Trophoblast cell (in vitro differentiated cells and primary cell): ENCODE measurements around the gene MAP3K2.

Experiments used
- DNase-seq, 2 donors: peaks; one replicate each; pipeline ENCODE4 v3.0.0-alpha.2; 2016
- H2AFZ ChIP-seq: 2 replicates; pipeline ENCODE4 v1.6.1; 2013; ENCODE audit warnings: low read length, moderate library complexity, mild to moderate bottlenecking; ENCODE audit not compliant: insufficient read depth, poor library complexity
- H2AK5ac ChIP-seq: 2 replicates; pipeline ENCODE4 v1.6.1; 2013; ENCODE audit warnings: mild to moderate bottlenecking, low read length
- H2BK120ac ChIP-seq: 2 replicates; pipeline ENCODE4 v1.6.1; 2013; ENCODE audit warnings: low read length, mild to moderate bottlenecking, moderate library complexity; ENCODE audit not compliant: insufficient read depth, poor library complexity
- H2BK12ac ChIP-seq: 2 replicates; pipeline ENCODE4 v1.6.1; 2013; ENCODE audit warnings: mild to moderate bottlenecking, low read length, moderate library complexity
- H2BK5ac ChIP-seq: 2 replicates; pipeline ENCODE4 v1.6.1; 2013; ENCODE audit warnings: low read length, low read depth, moderate library complexity, mild to moderate bottlenecking; ENCODE audit not compliant: poor library complexity
- H3K14ac ChIP-seq: 2 replicates; pipeline ENCODE4 v1.6.1; 2013; ENCODE audit warnings: mild to moderate bottlenecking, low read length
- H3K18ac ChIP-seq: 2 replicates; pipeline ENCODE4 v1.6.1; 2013; ENCODE audit warnings: mild to moderate bottlenecking, low read length
- H3K23ac ChIP-seq: 2 replicates; pipeline ENCODE4 v1.6.1; 2013; ENCODE audit warnings: low read length
- H3K27ac ChIP-seq: 2 replicates; pipeline ENCODE4 v1.5.1; 2013; ENCODE audit warnings: low read depth, mild to moderate bottlenecking, inconsistent platforms, low read length, moderate library complexity
- H3K27me3 ChIP-seq: 2 replicates; pipeline ENCODE4 v1.6.1; 2013; ENCODE audit warnings: inconsistent platforms, mild to moderate bottlenecking, low read length, moderate library complexity; ENCODE audit not compliant: insufficient read depth
- H3K36me3 ChIP-seq, 2 experiments: 1 replicate in 1 of 2; 2 replicates in 1 of 2; pipeline ENCODE4 v1.6.1; 2013; ENCODE audit warnings: low read length in 2 of 2, mild to moderate bottlenecking in 2 of 2, moderate library complexity in 1 of 2; ENCODE audit not compliant: insufficient read depth in 2 of 2, control insufficient read depth in 1 of 2
- H3K4ac ChIP-seq: 2 replicates; pipeline ENCODE4 v1.6.1; 2013; ENCODE audit warnings: low read depth, mild to moderate bottlenecking, low read length, moderate library complexity
- H3K4me1 ChIP-seq, 2 experiments: 1 replicate in 1 of 2; 2 replicates in 1 of 2; pipeline ENCODE4 v1.6.1; 2013; ENCODE audit warnings: low read length in 2 of 2, mild to moderate bottlenecking in 2 of 2, moderate library complexity in 1 of 2; ENCODE audit not compliant: insufficient read depth in 2 of 2, control insufficient read depth in 1 of 2
- H3K4me2 ChIP-seq: 2 replicates; pipeline ENCODE4 v1.6.1; 2013; ENCODE audit warnings: inconsistent platforms, mild to moderate bottlenecking, low read length, moderate library complexity
- H3K4me3 ChIP-seq: 2 replicates; pipeline ENCODE4 v1.5.1; 2013; ENCODE audit warnings: mild to moderate bottlenecking, low read depth, low read length, inconsistent platforms
- H3K79me1 ChIP-seq: one replicate; pipeline ENCODE4 v1.6.1; 2013; ENCODE audit warnings: low read length
- H3K79me2 ChIP-seq: 2 replicates; pipeline ENCODE4 v1.6.1; 2013; ENCODE audit warnings: low read length, mild to moderate bottlenecking; ENCODE audit not compliant: control insufficient read depth, insufficient read depth, poor library complexity
- H3K9ac ChIP-seq: 2 replicates; pipeline ENCODE4 v1.6.1; 2013; ENCODE audit warnings: mild to moderate bottlenecking, low read length
- H3K9me3 ChIP-seq: 2 replicates; pipeline ENCODE4 v1.6.1; 2013; ENCODE audit warnings: low read depth, mild to moderate bottlenecking, control low read depth, inconsistent platforms, low read length; ENCODE audit not compliant: insufficient read depth
- H4K12ac ChIP-seq: 2 replicates; pipeline ENCODE4 v1.6.1; 2013; ENCODE audit warnings: low read depth, mild to moderate bottlenecking, low read length, moderate library complexity
- H4K8ac ChIP-seq: 2 replicates; pipeline ENCODE4 v1.6.1; 2013; ENCODE audit warnings: low read depth, mild to moderate bottlenecking, low read length, moderate library complexity
- H4K91ac ChIP-seq: one replicate; pipeline ENCODE4 v1.6.1; 2013; ENCODE audit warnings: low read depth, mild to moderate bottlenecking, low read length, moderate library complexity
- WGBS: extraction: QIAGEN DNeasy Blood & Tissue Kit; methylation state at CpG from one replicate; pipeline ENCODE4 v1.1.7; 2013; ENCODE audit warnings: missing lambda C conversion rate; ENCODE audit not compliant: insufficient read length, insufficient coverage; ENCODE audit errors: extremely low coverage; 5-methylcytosine and 5-hydroxymethylcytosine counted together

MAP3K2 gene

GRCh38 chr2:127310980-127311379 is 76.8 kb downstream of the MAP3K2 start:
- no peak overlapping the region for H2AK5ac ChIP-seq
- H2BK12ac ChIP-seq = no peak overlapping the region
- no peak overlapping the region for H3K4me2 ChIP-seq
- no peak overlapping the region for H3K23ac ChIP-seq
- no peak overlapping the region for H2AFZ ChIP-seq
- H4K12ac ChIP-seq = no peak overlapping the region
- WGBS = no CpG with 5 or more reads among the region's 3 CpGs
- no peak overlapping the region for H2BK120ac ChIP-seq
- H3K79me2 ChIP-seq = no peaks in the 10 kb centered on the region
- H3K36me3 ChIP-seq = peaks cover 10 to 30% of the 10 kb centered on the region in 2 experiments
- no peaks in the 10 kb centered on the region for H3K4me1 ChIP-seq
- no peak overlapping the region for H3K4me3 ChIP-seq
- H3K9me3 ChIP-seq = no peaks in the 10 kb centered on the region
- no peak overlapping the region for H4K91ac ChIP-seq
- H3K4ac ChIP-seq = no peak overlapping the region
- no peak overlapping the region for H3K14ac ChIP-seq
- no peaks in the 10 kb centered on the region for H3K79me1 ChIP-seq
- H2BK5ac ChIP-seq = no peak overlapping the region
- H3K9ac ChIP-seq = no peak overlapping the region
- no peak for DNase-seq
- H3K27ac ChIP-seq = no peak overlapping the region
- no peaks in the 10 kb centered on the region for H3K27me3 ChIP-seq
- no peak overlapping the region for H4K8ac ChIP-seq
- no peak overlapping the region for H3K18ac ChIP-seq

- no peak overlapping the region for H3K23ac ChIP-seq
- H2BK12ac ChIP-seq = no peak overlapping the region
- no peaks in the 10 kb centered on the region for H3K9me3 ChIP-seq
- DNase-seq = no peak
- H2BK120ac ChIP-seq = no peak overlapping the region
- no peak overlapping the region for H3K9ac ChIP-seq
- WGBS = no CpG with 5 or more reads among the region's 4 CpGs
- H3K79me2 ChIP-seq = no peaks in the 10 kb centered on the region
- H3K4ac ChIP-seq = no peak overlapping the region
- H2AFZ ChIP-seq = no peak overlapping the region
- no peak overlapping the region for H2BK5ac ChIP-seq
- H4K8ac ChIP-seq = no peak overlapping the region
- no peak overlapping the region for H3K14ac ChIP-seq
- no peaks in the 10 kb centered on the region for H3K4me1 ChIP-seq
- H4K12ac ChIP-seq = no peak overlapping the region
- no peak overlapping the region for H3K4me3 ChIP-seq
- no peak overlapping the region for H3K18ac ChIP-seq
- H3K79me1 ChIP-seq = no peaks in the 10 kb centered on the region
- H3K36me3 ChIP-seq = peaks cover 7 to 23% of the 10 kb centered on the region in 2 experiments
- H4K91ac ChIP-seq = no peak overlapping the region
- H3K4me2 ChIP-seq = no peak overlapping the region
- H3K27ac ChIP-seq = no peak overlapping the region
- no peaks in the 10 kb centered on the region for H3K27me3 ChIP-seq
- H2AK5ac ChIP-seq = no peak overlapping the region
Observed at GRCh38 chr2:127309468-127309867, 78.3 kb downstream of the MAP3K2 start.

DNA sequence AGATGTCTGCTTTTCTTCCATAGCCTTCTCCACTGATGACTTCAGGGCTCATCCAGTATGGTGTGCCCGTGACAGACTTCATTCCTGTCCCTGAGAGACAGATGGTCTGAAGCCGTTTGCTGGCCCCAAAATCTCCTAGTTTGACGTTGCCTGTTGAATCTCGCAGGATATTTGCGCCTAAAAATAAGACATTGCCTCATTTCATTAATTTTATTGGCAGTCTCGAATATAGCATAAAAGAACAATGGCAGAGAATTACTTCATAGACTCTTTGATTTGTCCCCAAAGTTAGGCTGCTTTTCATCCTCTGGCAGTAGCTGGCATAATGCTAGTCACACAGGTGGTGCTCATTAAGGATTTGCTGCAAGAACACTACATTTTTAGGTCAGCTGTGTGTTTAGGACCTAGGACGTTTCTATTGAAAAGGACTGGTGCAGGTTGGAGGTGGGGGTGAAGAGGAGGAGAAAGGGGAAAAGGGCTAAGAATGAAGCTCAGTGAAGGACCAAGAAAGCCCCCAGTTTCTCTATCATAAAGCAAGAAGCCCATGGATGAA is 79.1 kb downstream of the MAP3K2 start:
- Histone ChIP-seq H2AK5ac (no peak overlapping the region), H3K4me3 (no peak overlapping the region), H4K8ac (no peak overlapping the region), H2BK5ac (no peak overlapping the region), H3K9me3 (no peaks in the 10 kb centered on the region), H2BK12ac (no peak overlapping the region), H4K91ac (no peak overlapping the region), H3K23ac (no peak overlapping the region), H3K9ac (no peak overlapping the region), H3K27ac (no peak overlapping the region), H3K4ac (no peak overlapping the region), H3K79me2 (no peaks in the 10 kb centered on the region), H3K4me1 (no peaks in the 10 kb centered on the region), H3K27me3 (no peaks in the 10 kb centered on the region), H3K14ac (no peak overlapping the region), H2BK120ac (no peak overlapping the region), H4K12ac (no peak overlapping the region), H3K18ac (no peak overlapping the region), H3K36me3 (peaks cover 5 to 17% of the 10 kb centered on the region in 2 experiments), H2AFZ (no peak overlapping the region), H3K79me1 (no peaks in the 10 kb centered on the region), H3K4me2 (no peak overlapping the region)
- DNase-seq = no peak
- no CpG with 5 or more reads among the region's 7 CpGs for WGBS

DNA sequence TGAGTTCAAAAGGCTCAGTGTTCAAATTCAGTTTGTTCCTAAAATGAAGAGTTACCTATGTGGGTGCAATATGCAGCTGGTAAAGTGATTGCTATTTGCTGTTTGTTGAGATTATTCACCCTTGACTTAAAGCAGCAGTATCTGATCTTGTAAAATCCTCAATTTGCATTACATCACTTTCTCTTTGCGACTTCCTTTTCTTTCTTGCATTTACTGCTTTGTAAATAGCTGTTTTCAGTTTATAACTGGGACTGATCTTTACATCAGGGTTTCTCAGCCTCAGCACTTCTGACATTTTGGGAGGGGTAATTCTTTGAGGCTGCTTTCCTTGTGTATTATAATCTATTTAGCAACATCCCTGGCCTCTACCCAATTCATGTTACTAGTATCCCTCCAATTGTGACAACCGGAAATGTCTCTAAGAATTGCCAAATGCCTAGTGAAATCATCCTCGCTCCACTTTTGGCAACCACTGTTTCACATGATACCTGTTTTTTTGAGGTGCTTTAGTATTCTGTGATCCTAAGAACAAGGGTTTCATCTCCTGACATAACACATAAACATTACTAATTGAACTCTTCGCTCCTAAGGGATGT is 81.7 kb downstream of the MAP3K2 start:
- no peak overlapping the region for H2AK5ac ChIP-seq
- no peak overlapping the region for H2BK120ac ChIP-seq
- H3K4me1 ChIP-seq = no peaks in the 10 kb centered on the region
- H2BK5ac ChIP-seq = no peak overlapping the region
- H2AFZ ChIP-seq = no peak overlapping the region
- no peak overlapping the region for H3K23ac ChIP-seq
- H3K18ac ChIP-seq = no peak overlapping the region
- no peak for DNase-seq
- H4K91ac ChIP-seq = no peak overlapping the region
- H4K12ac ChIP-seq = no peak overlapping the region
- no peaks in the 10 kb centered on the region for H3K9me3 ChIP-seq
- no peaks in the 10 kb centered on the region for H3K27me3 ChIP-seq
- H2BK12ac ChIP-seq = no peak overlapping the region
- WGBS = no CpG with 5 or more reads among the region's 4 CpGs
- no peak overlapping the region for H3K4me2 ChIP-seq
- H3K9ac ChIP-seq = no peak overlapping the region
- H3K14ac ChIP-seq = no peak overlapping the region
- peaks cover 5 to 10% of the 10 kb centered on the region in 2 experiments for H3K36me3 ChIP-seq
- H3K79me2 ChIP-seq = no peaks in the 10 kb centered on the region
- no peak overlapping the region for H4K8ac ChIP-seq
- no peak overlapping the region for H3K27ac ChIP-seq
- no peak overlapping the region for H3K4ac ChIP-seq
- H3K79me1 ChIP-seq = no peaks in the 10 kb centered on the region
- no peak overlapping the region for H3K4me3 ChIP-seq
